Astrocyte (in vitro differentiated cells and primary cell): Measurements from ENCODE around the gene ACOX1. TPM values are rescaled to one million over a fixed set of nuclear protein-coding genes. Genes with fewer than 3 reads are reported as not detected.

Experiments
- DNase-seq: peaks from one replicate; pipeline ENCODE4 v3.0.0-alpha.2; 2010; ENCODE audit warnings: low read depth
- FAIRE-seq: peaks from 2 replicates; lab custom pipeline; 2011; peaks lifted over from hg19 to GRCh38; lab: Jason Lieb, UNC
- H2AFZ ChIP-seq: 2 replicates; pipeline ENCODE4 v1.6.0; 2012; ENCODE audit warnings: low read depth, low read length, inconsistent platforms
- H3K27ac ChIP-seq: 2 replicates; pipeline ENCODE4 v1.5.1; 2011; ENCODE audit warnings: low read depth, low read length, inconsistent platforms
- H3K27me3 ChIP-seq: 2 replicates; pipeline ENCODE4 v1.6.0; 2011; ENCODE audit warnings: low read length, inconsistent platforms; ENCODE audit not compliant: insufficient read depth
- H3K36me3 ChIP-seq: 2 replicates; pipeline ENCODE4 v1.5.1; 2011; ENCODE audit warnings: low read length, inconsistent platforms; ENCODE audit not compliant: insufficient read depth
- H3K4me1 ChIP-seq: 2 replicates; pipeline ENCODE4 v1.5.1; 2011; ENCODE audit warnings: low read length, inconsistent platforms; ENCODE audit not compliant: insufficient read depth
- H3K4me2 ChIP-seq: 2 replicates; pipeline ENCODE4 v1.6.0; 2012; ENCODE audit warnings: low read length, inconsistent platforms
- H3K4me3 ChIP-seq: 2 replicates; pipeline ENCODE4 v1.5.1; 2011; ENCODE audit warnings: low read depth, mild to moderate bottlenecking, low read length, inconsistent platforms; ENCODE audit not compliant: insufficient read depth
- H3K79me2 ChIP-seq: 2 replicates; pipeline ENCODE4 v1.6.0; 2012; ENCODE audit warnings: mild to moderate bottlenecking, low read length, inconsistent platforms; ENCODE audit not compliant: insufficient read depth
- H3K9ac ChIP-seq: 2 replicates; pipeline ENCODE4 v1.6.0; 2012; ENCODE audit warnings: mild to moderate bottlenecking, low read length, inconsistent platforms
- H3K9me3 ChIP-seq: 2 replicates; pipeline ENCODE4 v1.5.1; 2012; ENCODE audit warnings: low read depth, mild to moderate bottlenecking, low read length, inconsistent platforms; ENCODE audit not compliant: insufficient read depth
- H4K20me1 ChIP-seq: 2 replicates; pipeline ENCODE4 v1.6.0; 2012; ENCODE audit warnings: low read length, inconsistent platforms; ENCODE audit not compliant: insufficient read depth
- H3K27ac Mint-ChIP-seq: one replicate; pipeline ENCODE4 v1.8.0; 2021; ENCODE audit warnings: mild to moderate bottlenecking, mixed read lengths; ENCODE audit not compliant: unreplicated experiment
- H3K27me3 Mint-ChIP-seq: one replicate; pipeline ENCODE4 v1.8.0; 2021; ENCODE audit warnings: low read depth, mixed read lengths; ENCODE audit not compliant: unreplicated experiment
- H3K36me3 Mint-ChIP-seq: one replicate; pipeline ENCODE4 v1.8.0; 2021; ENCODE audit warnings: low read depth, mixed read lengths; ENCODE audit not compliant: unreplicated experiment
- H3K4me1 Mint-ChIP-seq: one replicate; pipeline ENCODE4 v1.8.0; 2021; ENCODE audit warnings: low read depth, mixed read lengths; ENCODE audit not compliant: unreplicated experiment
- H3K4me3 Mint-ChIP-seq: one replicate; pipeline ENCODE4 v1.8.0; 2021; ENCODE audit warnings: mild to moderate bottlenecking, moderate library complexity, mixed read lengths; ENCODE audit not compliant: unreplicated experiment
- H3K9me3 Mint-ChIP-seq: one replicate; pipeline ENCODE4 v1.8.0; 2021; ENCODE audit warnings: mild to moderate bottlenecking, mixed read lengths; ENCODE audit not compliant: unreplicated experiment
- CTCF ChIP-seq: IDR thresholded peaks from 2 replicates; pipeline ENCODE4 v1.5.1; 2011; ENCODE audit warnings: low read depth, mild to moderate bottlenecking, inconsistent platforms, low read length, moderate library complexity; ENCODE audit not compliant: insufficient read depth
- EZH2 ChIP-seq: IDR thresholded peaks from 2 replicates; pipeline ENCODE4 v1.6.1; 2012; ENCODE audit warnings: mild to moderate bottlenecking, low read length, inconsistent platforms; ENCODE audit not compliant: insufficient read depth
- total RNA-seq: library from RNA; stranded (reverse); gene quantifications from 2 replicates; pipeline ENCODE4 v1.2.1, GENCODE V29; 2021

Gene ACOX1
- total RNA-seq, 1 donor from 2014 or later = 61.3 TPM

- FAIRE-seq = no peak
- Mint-ChIP-seq H3K36me3 (peaks cover 11% of the 10 kb centered on the region), H3K27ac (no peak overlapping the region), H3K4me1 (peaks cover 11% of the 10 kb centered on the region), H3K4me3 (no peak overlapping the region), H3K9me3 (no peaks in the 10 kb centered on the region), H3K27me3 (no peaks in the 10 kb centered on the region)
- Histone ChIP-seq H3K9ac (no peak overlapping the region), H3K27ac (no peak overlapping the region), H2AFZ (no peak overlapping the region), H3K4me2 (no peak overlapping the region), H3K4me3 (no peak overlapping the region), H3K79me2 (peaks cover 19% of the 10 kb centered on the region), H3K36me3 (peaks cover 4% of the 10 kb centered on the region), H4K20me1 (peaks cover 23% of the 10 kb centered on the region), H3K27me3 (no peaks in the 10 kb centered on the region), H3K4me1 (peaks cover 9% of the 10 kb centered on the region), H3K9me3 (no peaks in the 10 kb centered on the region)
- TF ChIP-seq EZH2 = no peak
- no peak for TF ChIP-seq CTCF
- DNase-seq = no peak
Measured at GRCh38 chr17:75891605-75892555, 87.1 kb downstream of the ACOX1 start.

Other genes starting within 250 kb of the ACOX1 start
- gene GALK1, start 214.0 kb downstream of the ACOX1 start, total RNA-seq = 22.6 and 31.1 TPM in 2 replicates
- 14.9 and 16.7 TPM in 2 replicates for gene UNK, start 194.4 kb downstream of the ACOX1 start, total RNA-seq
- gene UNC13D, start 134.8 kb downstream of the ACOX1 start, total RNA-seq = 2.5 and 2.7 TPM in 2 replicates
- 65.6 and 72.6 TPM in 2 replicates for gene WBP2, start 123.8 kb downstream of the ACOX1 start, total RNA-seq
- gene TRIM47, start 100.6 kb downstream of the ACOX1 start, total RNA-seq = 5.6 and 5.9 TPM in 2 replicates
- 15.4 and 20.1 TPM in 2 replicates for gene TRIM65, start 82.2 kb downstream of the ACOX1 start, total RNA-seq
- 58.9 and 65.6 TPM in 2 replicates for gene MRPL38, start 74.3 kb downstream of the ACOX1 start, total RNA-seq
- 5.1 and 5.2 TPM in 2 replicates for gene FBF1, start 38.1 kb downstream of the ACOX1 start, total RNA-seq
- gene TEN1, start 74 bp upstream of the ACOX1 start, total RNA-seq = 17.7 and 19.0 TPM in 2 replicates
- gene CDK3, start 21.7 kb upstream of the ACOX1 start, total RNA-seq = 5.0 and 7.5 TPM in 2 replicates
- not detected in 2 replicates for gene EVPL, start 48.1 kb upstream of the ACOX1 start, total RNA-seq
- gene SRP68, start 93.4 kb upstream of the ACOX1 start, total RNA-seq = 74.3 and 75.3 TPM in 2 replicates
- gene GALR2, start 95.6 kb upstream of the ACOX1 start, total RNA-seq = 0.36 TPM in 1 of 2 replicates, not detected in the other
- 0.23 TPM in 1 of 2 replicates, not detected in the other for gene ZACN, start 100.0 kb upstream of the ACOX1 start, total RNA-seq
- 145 and 154 TPM in 2 replicates for gene EXOC7, start 124.6 kb upstream of the ACOX1 start, total RNA-seq
- gene FOXJ1, start 162.1 kb upstream of the ACOX1 start, total RNA-seq = 0.31 and 0.48 TPM in 2 replicates